Left lung (tissue), 10 donors: ENCODE measurements around the gene RAB33B. TPM values are rescaled to one million over a fixed set of nuclear protein-coding genes. Genes with fewer than 3 reads are reported as not detected.
A peak's percentile ranks its signal among the peaks of the same experiment; 100 is the strongest.

ENCODE experiments used
- ATAC-seq: fragments of 200-7000 bp; cut with Tn5 transposase; one replicate; pipeline ENCODE4 v1.9.1; 2020; ENCODE audit warnings: moderate library complexity
- DNase-seq, 4 donors: peaks; one replicate each; pipeline ENCODE4 v3.0.0-alpha.2; 2013 to 2020
- H3K27ac ChIP-seq, 2 donors: fragments of 200-600 bp; sonication (generic) in 1 of 2; one replicate each; pipeline versions ENCODE4 v1.5.0 to v1.8.0; 2020 to 2021
- H3K27me3 ChIP-seq, 2 donors: fragments of 200-600 bp; sonication (generic) in 1 of 2; one replicate each; pipeline versions ENCODE4 v1.5.0 to v1.8.0; 2020 to 2021
- H3K36me3 ChIP-seq, 2 donors: fragments of 200-600 bp; sonication (generic) in 1 of 2; one replicate each; pipeline versions ENCODE4 v1.5.0 to v1.8.0; 2020 to 2021
- H3K4me1 ChIP-seq, 2 donors: fragments of 200-600 bp; one replicate each; pipeline ENCODE4 v1.8.0; 2021
- H3K4me3 ChIP-seq, 2 donors: fragments of 200-600 bp; sonication (generic) in 1 of 2; one replicate each; pipeline versions ENCODE4 v1.5.0 to v1.8.0; 2020 to 2021; ENCODE audit warnings: mild to moderate bottlenecking in 1 of 2
- H3K9me3 ChIP-seq, 2 donors: fragments of 200-600 bp; sonication (generic) in 1 of 2; one replicate each; pipeline versions ENCODE4 v1.5.0 to v1.8.0; 2020 to 2021
- CTCF ChIP-seq, 2 donors: fragments of 200-600 bp; sonication (generic) in 1 of 2; IDR thresholded peaks; one replicate each; pipeline versions ENCODE4 v1.5.0 to v1.8.0; 2021; ENCODE audit warnings: antibody characterized with exemption in 2 of 2
- intact Hi-C, 2 donors: fragments of 100-400 bp; cut with DNase I; formaldehyde crosslinking; loops; one replicate each; pipeline versions ENCODE4 v1.11.2 to v1.14.2; 2022
- polyA plus RNA-seq, 6 donors: library from polyadenylated mRNA; unstranded; fragments of 120-200 nt; gene quantifications; one replicate each; pipeline ENCODE4 v1.2.1, GENCODE V29; 2013; ENCODE audit not compliant: insufficient read length in 6 of 6
- total RNA-seq, 2 donors: library from RNA; stranded (reverse); fragmentation: NEBNext Ultra II Directional; extraction: Animal tissue kit (Norgen Biotek cat#: 25700); gene quantifications; one replicate each; pipeline ENCODE4 v1.2.1, GENCODE V29; 2021
- donor health status: DM: no; HTN: yes; CAD: no.
- donor health status: DM: no; HTN: no; CAD: no.

The RAB33B gene
- total and polyA plus RNA-seq, 8 donors, result 8.4 to 13.3 (median 11.0) TPM

GRCh38 chr4:139522457-139522856, 68.5 kb downstream of the RAB33B start:
- H3K27me3 ChIP-seq, result no peaks in the 10 kb centered on the region
- no peaks in the 10 kb centered on the region for H3K9me3 ChIP-seq
- no peak for DNase-seq
- H3K36me3 ChIP-seq, result peaks cover 5 to 86% of the 10 kb centered on the region in 2 donors
- TF ChIP-seq CTCF (IDR thresholded peaks at IDR 0.05), result no peak
- intact Hi-C loops, result no loop called here
- peaks cover 0 to 3% of the 10 kb centered on the region in 2 donors for H3K4me1 ChIP-seq
- H3K27ac ChIP-seq, result no peak overlapping the region
- ATAC-seq, result no peak
- H3K4me3 ChIP-seq, result no peak overlapping the region

GRCh38 chr4:139523076-139523475, 69.2 kb downstream of the RAB33B start:
- ATAC-seq (no peak), DNase-seq (no peak)
- intact Hi-C loops, result no loop called here
- H3K27me3 ChIP-seq, result no peaks in the 10 kb centered on the region
- H3K27ac ChIP-seq, result no peak overlapping the region
- TF ChIP-seq CTCF (IDR thresholded peaks at IDR 0.05), result no peak
- H3K36me3 ChIP-seq, result peaks cover 5 to 86% of the 10 kb centered on the region in 2 donors
- no peaks in the 10 kb centered on the region for H3K9me3 ChIP-seq
- H3K4me3 ChIP-seq, result no peak overlapping the region
- peaks cover 0 to 3% of the 10 kb centered on the region in 2 donors for H3K4me1 ChIP-seq

GRCh38 chr4:139524062-139524631, 70.2 kb downstream of the RAB33B start:
- no peak for DNase-seq
- peak; percentile 66 for ATAC-seq
- intact Hi-C loops, result no loop called here

GRCh38 chr4:139525414-139525813, 71.5 kb downstream of the RAB33B start:
- no peaks in the 10 kb centered on the region for H3K9me3 ChIP-seq
- no peaks in the 10 kb centered on the region for H3K27me3 ChIP-seq
- H3K27ac ChIP-seq, result no peak overlapping the region
- ATAC-seq (no peak), DNase-seq (no peak)
- H3K36me3 ChIP-seq, result peaks cover 5 to 77% of the 10 kb centered on the region in 2 donors
- no peak overlapping the region for H3K4me3 ChIP-seq
- TF ChIP-seq CTCF (IDR thresholded peaks at IDR 0.05), result no peak
- peaks cover 0 to 15% of the 10 kb centered on the region in 2 donors for H3K4me1 ChIP-seq
- intact Hi-C loops, result no loop called here

More at GRCh38 chr4:139524062-139524631, 70.2 kb downstream of the RAB33B start:
- H3K36me3 ChIP-seq, result peaks cover 5 to 87% of the 10 kb centered on the region in 2 donors
- no peaks in the 10 kb centered on the region for H3K27me3 ChIP-seq
- H3K9me3 ChIP-seq, result no peaks in the 10 kb centered on the region
- no peak overlapping the region for H3K27ac ChIP-seq
- no peak overlapping the region for H3K4me3 ChIP-seq
- no peak for TF ChIP-seq CTCF (IDR thresholded peaks at IDR 0.05)
- peaks cover 0 to 11% of the 10 kb centered on the region in 2 donors for H3K4me1 ChIP-seq

Other genes starting within 250 kb of the RAB33B start
- gene MGARP, start 173.9 kb upstream of the RAB33B start, total RNA-seq, result under 1 TPM in 1 of 2 donors, not detected in 1; 0.21 TPM
- gene MGARP, start 173.9 kb upstream of the RAB33B start, polyA plus RNA-seq, result under 1 TPM; 0.32 to 0.55 (median 0.43) TPM
- gene NAA15, start 152.6 kb upstream of the RAB33B start, total RNA-seq, result 10 to 100 TPM; 35.5 to 49.6 TPM
- 10 to 100 TPM; 30.0 to 35.0 (median 32.3) TPM for gene NAA15, start 152.6 kb upstream of the RAB33B start, polyA plus RNA-seq
- gene NDUFC1, start 151.6 kb upstream of the RAB33B start, total RNA-seq, result 10 to 100 TPM; 47.9 to 56.5 TPM
- 10 to 100 TPM; 55.7 to 62.8 (median 59.2) TPM for gene NDUFC1, start 151.6 kb upstream of the RAB33B start, polyA plus RNA-seq
- gene SETD7, start 102.1 kb downstream of the RAB33B start, total RNA-seq, result 10 to 100 TPM; 48.1 to 51.7 TPM
- gene SETD7, start 102.1 kb downstream of the RAB33B start, polyA plus RNA-seq, result 10 to 100 TPM; 17.2 to 21.5 (median 18.4) TPM
- gene MGST2, start 211.7 kb downstream of the RAB33B start, total RNA-seq, result 10 to 100 TPM; 60.8 to 63.1 TPM
- gene MGST2, start 211.7 kb downstream of the RAB33B start, polyA plus RNA-seq, result 10 to 100 TPM; 37.3 to 44.6 (median 43.3) TPM